ELR (cell line): ENCODE data around the gene DEFB127.
"Not testable (repeated sequence)": the region's sequence is repeated elsewhere in the genome, so short reads cannot be mapped to it uniquely, and the experiment has no call there.

Experiments used
- DNase-seq: peaks from one replicate; pipeline ENCODE4 v3.0.0-alpha.2; 2015; ENCODE audit warnings: low read depth

The DEFB127 gene, protein sequence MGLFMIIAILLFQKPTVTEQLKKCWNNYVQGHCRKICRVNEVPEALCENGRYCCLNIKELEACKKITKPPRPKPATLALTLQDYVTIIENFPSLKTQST

DNA sequence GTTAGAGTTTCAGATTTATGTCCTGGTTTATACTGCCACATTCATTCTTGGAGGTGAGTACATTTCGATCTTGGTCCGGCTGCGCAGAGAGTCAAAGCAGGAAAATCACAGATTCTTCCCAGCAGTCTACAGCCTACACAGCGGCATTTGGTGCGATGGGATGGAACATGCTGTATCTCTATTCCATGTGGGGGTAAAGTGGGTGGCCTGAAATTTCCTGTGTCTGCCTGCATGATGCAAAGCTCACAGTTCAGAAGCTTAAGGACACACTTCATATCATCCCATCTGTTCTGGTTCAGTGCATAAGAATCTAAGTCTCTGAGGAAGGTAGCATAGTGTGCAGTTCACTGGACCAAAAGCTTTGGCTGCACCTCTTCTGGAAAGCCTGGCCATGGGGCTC, at the start of gene DEFB127:
DEFB127 (plus strand) TSS at position 301 of the 400 bp plus-strand sequence; CDS start at position 392, 91 bp downstream.
- no peak for DNase-seq

DNA sequence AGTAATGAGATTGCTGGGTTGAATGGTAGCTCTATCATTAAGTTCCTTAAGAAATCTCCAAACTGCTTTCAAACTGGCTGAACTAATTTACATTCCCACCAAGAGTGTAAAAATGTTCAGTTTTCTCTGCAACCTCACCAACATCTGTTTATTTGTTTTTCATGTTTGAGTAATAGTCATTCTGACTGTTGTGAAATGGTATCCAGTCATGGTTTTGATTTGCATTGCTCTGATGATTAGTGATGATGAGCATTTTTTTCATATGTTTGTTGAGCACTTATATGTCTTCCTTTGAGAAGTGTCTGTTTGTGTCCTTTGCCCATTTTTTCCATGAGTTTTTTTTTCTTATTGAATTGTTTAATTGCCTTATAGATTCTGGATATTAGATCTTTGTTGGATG, 44.9 kb upstream of the DEFB127 start:
- DNase-seq: no peak

DNA sequence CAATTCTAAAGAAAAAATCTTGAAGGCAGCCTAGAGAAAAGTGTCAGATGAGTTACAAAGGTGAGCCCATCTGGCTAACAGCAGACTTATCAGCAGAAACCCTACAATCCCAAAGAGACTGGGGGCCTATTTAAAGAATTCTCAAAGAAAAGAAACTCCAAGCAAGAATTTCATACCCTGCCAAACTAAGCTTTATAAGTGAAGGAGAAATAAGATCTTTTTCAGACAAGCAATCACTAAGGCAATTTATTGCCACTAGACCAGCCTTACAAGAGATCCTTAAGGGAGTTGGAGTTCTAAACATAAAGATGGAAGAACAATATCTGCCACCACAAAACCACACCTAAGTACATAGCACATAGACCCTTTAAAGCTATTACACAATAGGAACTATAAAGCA, 39.7 kb upstream of the DEFB127 start:
- DNase-seq: no peak

DNA sequence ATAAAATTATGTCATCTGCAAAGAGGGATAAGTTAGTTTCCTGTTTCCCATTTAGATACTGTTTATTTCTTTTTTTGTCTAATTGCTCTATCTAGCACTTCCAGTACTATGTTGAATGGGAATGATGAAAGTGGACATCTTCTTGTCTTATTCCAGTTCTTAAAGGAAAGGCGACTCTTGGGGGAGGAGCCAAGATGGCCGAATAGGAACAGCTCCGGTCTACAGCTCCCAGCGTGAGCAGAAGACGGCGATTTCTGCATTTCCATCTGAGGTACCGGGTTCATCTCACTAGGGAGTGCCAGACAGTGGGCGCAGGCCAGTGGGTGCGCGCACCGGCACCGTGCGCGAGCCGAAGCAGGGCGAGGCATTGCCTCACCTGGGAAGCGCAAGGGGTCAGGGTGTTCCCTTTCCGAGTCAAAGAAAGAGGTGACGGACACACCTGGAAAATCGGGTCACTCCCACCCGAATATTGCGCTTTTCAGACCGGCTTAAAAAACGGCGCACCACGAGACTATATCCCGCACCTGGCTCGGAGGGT, 27.4 kb upstream of the DEFB127 start:
- not testable (repeated sequence) for DNase-seq

DNA sequence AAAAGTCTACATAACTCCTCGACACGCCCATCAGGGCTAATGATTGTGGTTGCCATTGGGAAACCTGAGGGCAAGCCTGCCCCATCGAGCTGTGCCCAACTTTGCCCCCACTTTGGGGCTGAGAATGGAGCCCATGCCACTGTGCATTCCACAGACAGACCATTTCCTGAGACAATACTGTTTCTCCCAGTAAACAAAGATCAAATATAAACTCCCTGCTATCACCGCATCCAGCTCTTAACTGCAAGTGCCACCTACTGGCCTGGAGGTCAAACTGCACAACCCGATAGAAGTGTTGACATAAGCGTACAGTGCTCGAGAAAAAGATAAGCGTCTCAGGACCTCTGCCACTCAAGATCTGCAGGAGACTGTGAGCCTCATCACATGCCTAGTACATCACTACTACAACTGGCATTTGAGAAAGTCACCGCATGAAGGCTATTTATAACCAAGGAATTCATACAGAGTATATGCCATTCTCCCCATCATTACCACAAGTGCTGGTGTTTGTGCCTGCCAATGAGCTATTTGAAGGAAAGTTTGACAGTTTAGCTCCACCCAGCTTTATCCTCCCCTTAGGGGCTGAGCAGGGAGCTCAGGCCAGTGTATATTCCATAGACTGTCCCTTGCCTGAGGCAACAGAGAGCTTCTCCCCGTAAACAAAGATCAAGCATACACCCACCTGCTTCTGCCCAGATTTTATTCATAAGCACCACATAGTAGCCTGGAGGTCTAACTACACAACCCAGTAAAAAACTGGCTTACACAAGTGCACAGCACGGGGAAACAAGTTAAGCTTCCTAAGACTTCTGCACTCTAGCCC, 19.4 kb upstream of the DEFB127 start:
- peak; percentile 35 for DNase-seq

DNA sequence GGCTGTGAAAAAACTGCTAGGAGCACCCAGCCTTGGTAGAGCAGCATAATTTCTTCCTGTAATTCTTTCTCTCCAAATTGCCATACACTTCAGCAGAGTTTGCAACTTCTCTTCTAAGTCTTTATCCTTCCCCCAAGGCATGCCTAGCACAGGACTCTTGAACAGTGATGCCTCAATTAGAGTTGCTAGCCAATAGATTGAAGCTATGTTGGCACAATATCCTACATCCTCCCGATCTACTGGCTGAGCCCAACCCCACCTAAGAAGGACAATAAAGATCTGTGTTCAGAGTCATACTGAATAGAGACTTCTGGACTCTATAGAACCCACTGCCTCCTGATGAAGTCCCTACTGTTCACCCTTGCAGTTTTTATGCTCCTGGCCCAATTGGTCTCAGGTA, 15.0 kb upstream of the DEFB127 start, which contains the start of gene DEFB126:
DEFB126 (plus strand) TSS at position 301 of the 400 bp plus-strand sequence; CDS start at position 340, 39 bp downstream.
- DNase-seq: no peak

DNA sequence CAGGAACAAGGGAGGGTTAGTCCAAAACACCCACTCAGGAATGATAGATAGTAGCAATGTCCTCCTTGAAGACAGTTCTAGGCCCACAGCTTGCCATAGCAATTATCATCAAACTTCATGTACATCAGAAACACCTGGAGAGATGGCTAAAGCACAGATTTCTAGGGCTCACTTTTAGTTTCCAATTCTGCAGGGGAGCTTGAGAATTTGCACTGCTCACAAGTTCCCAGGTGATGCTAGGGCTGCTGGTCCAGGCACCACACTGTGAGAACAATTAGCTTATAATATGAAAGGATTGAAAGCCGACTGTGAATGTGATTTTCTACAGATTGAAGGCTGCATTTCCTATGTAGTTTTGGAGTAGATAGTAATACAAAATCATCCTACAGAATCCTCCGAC, 11.4 kb upstream of the DEFB127 start:
- no peak for DNase-seq

DNA sequence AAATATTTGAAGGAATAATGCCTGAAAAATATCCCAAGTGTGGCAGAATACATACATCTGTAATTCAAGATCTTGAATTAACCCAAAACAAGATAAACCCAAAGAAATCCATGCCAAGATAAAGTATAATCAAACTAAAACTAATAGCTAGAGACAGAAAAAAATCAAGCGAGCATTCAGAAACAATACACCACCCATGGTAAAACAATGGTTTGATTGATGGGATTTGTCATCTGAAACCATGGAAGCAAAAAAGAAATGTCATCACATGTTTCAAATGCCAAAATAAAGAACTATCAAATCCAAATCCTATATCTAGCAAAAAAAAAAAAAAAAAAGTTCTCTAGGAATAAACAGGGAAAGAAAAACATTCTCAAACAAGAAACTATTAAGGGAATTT, 5.1 kb upstream of the DEFB127 start:
- DNase-seq: no peak

DNA sequence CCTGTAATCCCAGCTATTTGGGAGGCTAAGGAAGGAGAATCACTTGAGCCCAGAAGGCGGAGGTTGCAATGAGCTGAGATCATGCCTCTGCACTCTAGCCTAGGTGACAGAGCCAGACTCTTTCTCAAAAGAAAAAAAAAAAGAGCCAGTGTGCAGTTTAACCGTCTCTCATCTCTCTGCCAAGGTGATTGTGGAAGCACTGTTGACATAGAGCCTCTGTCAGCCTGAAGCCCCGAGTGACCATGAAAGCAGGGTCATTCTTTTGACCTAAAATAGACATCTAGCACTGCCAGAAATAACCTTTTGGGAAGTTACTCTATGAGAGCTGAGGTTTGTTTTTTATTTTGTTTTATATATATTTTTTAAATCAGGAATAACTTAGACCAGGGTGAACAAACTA, 7.4 kb downstream of the DEFB127 start:
- no peak for DNase-seq

DNA sequence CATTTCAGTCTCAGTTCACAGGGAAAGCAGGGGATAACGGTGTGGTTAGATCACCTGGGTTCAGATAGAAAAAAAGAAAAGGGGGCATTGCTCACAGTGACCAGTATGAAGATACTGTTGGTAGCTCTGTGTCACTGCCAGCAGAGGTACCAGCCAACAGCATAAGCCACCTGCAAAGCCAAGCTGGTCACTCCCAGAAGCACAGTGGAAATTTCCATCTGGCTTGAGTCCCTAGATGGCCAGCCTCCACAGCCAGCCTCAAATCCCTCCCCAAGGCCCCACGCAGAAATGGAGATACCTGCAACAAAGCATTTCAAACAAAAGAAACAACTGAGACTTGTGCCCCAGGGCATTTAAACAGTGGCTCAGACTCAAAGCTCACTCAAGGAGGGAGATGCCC, 11.6 kb downstream of the DEFB127 start:
- DNase-seq: no peak

DNA sequence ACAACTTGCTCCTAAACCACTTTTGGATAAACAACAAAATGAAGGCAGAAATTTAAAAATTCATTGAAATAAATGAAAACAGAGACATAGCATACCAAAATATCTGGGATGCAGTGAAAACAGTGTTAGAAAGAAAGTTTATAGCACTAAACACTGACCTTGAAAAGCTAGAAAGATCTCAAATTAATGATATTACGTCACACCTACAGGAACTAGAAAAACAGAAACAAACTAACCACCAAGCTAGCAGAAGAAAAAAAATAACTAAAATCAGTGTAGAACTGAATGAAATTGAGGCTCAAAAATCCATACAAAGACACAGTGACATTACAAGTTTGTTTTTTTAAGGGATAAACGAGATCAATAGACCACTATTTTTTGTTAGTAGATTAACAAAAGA, 27.0 kb downstream of the DEFB127 start:
- no peak for DNase-seq

DNA sequence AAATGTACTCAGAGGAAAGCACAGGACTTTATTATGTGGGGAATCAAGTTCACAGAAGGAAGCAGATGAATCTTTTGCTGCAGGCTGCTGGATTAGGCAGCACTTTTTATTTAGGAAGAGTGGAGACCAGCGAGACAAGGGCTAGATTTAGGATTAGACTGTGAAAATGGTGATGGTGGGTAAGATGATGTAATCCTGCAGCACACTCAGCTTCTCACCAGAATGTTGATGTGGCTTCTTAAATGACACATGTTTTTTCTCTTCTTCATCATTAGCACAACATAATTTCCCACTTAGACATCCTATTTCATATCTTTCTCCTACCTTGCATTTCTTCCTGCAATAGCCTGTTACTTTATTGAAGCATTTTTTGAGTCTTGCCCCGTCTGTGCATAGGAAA, 30.5 kb downstream of the DEFB127 start:
- no peak for DNase-seq

DNA sequence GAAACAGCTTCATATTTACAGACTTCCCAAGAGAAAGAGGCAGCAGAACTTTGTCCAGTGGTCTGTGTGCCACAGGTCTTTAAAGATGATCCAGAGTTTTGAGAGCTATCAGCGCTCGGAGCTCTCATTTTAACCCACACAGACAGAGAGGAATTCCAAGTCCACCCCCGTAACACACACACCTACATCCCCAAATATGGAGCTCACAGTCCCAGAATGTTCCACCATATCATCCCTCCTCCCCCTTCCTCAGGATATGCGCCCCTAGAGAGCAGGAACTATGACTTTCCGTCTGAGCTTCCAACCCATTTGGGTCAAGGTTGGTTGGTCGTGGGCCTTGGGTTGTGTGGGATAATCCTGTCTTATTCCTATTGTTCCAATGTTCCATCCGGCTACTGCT, 32.4 kb downstream of the DEFB127 start, which contains the start of gene DEFB128:
DEFB128 (minus strand) TSS at position 101 of the 400 bp plus-strand sequence; CDS start at position 13, 88 bp downstream.
- no peak for DNase-seq

DNA sequence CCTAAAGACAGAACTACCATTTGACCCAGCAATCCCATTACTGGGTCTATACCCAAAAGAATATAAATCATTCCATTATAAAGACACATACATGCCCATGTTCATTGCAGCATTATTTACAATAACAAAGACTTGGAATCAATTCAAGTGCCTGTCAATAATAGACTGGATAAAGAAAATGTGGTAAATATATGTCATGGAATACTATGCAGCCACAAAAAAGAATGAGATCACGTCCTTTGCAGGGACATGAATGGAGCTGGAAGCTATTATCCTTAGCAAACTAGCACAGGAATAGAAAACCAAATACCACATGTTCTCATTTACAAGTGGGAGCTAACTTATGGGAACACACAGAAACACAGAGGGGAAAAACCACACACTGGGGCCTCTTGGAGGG, 41.0 kb downstream of the DEFB127 start:
- DNase-seq: no peak

DNA sequence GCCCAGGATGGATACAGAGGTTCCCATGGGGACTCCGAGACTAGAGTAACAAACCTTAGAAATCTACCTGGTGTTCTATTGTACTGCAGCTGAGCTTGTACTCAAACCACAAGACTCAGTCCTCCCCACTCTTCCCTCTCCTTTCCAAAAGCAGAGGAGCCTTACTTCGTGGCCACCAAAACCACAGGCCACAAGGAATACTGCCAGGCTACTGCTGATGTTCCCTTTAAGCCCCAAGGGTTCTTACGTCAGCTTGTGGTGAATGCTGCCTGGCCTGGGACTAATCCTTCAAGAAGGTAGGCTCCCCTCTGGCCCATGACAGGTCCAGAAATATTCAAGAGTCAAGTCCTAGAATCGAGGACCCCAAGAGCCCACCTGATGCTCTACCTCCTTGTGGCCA, 42.7 kb downstream of the DEFB127 start:
- DNase-seq: peak; percentile 5

DNA sequence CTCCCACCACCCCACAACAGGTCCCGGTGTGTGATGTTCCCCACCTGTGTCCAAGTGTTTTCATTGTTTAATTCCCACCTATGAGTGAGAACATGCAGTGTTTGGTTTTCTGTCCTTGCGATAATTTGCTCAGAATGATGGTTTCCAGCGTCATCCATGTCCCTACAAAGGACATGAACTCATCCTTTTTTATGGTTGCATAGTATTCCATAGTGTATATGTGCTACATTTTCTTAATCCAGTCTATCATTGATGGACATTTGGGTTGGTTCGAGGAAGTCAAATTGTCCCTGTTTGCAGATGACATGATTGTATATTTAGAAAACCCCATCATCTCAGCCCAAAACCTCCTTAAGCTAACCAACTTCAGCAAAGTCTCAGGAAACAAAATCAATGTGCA, 46.4 kb downstream of the DEFB127 start:
- DNase-seq: not testable (repeated sequence)
